Measurements from ENCODE around the gene MTMR2. TPM values are rescaled to one million over a fixed set of nuclear protein-coding genes. Genes with fewer than 3 reads are reported as not detected.

MTMR2 gene
- total and polyA plus RNA-seq, 2 donors (not counting 1 experiment from before 2014, with no cell fraction given), result 29.2 to 48.2 TPM

DNA sequence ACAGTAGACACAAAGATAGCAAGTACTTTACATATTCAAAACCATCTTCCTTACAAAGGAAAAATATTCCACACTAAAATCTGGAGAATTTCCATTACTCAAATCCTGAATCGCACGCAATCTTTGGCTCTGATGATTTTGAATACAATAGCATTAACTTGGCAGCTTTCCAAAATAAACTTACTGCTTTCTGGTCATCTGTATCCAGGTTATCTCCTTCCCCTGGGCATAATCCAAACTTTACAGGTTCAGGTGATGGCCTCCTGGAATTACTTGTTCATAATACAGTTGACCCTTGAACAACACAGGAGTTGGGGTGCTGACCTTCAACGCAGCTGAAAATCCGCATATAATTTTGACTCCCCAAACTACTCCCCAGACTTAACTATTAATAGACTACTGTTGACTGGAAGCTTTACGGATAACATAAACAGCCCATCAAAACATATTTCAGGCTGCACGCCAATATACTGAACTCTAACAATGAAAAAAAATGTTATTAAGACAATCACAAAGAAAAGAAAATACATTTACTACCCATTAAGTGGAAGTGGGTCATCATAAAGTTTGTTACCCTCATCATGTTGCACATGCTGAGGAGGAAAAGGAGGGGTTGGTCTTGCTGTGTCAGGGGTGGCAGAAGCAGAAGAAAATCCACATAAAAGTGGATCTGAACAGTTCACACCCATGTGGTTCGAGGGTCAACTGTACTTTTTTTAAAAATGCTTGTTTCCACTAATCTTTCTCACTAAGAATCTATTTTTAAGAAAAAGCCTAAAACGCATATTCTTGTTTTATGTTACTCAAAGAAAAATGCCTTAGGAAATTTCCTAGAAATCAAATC, 6.5 kb downstream of the MTMR2 start:
- no peak overlapping the region for H2AFZ ChIP-seq (ENCODE audit: low read length)
- DNase-seq (ENCODE audit: low read depth in 2 of 2), result peak; percentile 44 to 63
- H3K27me3 ChIP-seq (ENCODE audit: control insufficient read depth, insufficient read depth, low read length), result no peaks in the 10 kb centered on the region
- no peaks in the 10 kb centered on the region for H3K36me3 ChIP-seq (ENCODE audit: control insufficient read depth, insufficient read depth, low read length)
- peaks cover 62% of the 10 kb centered on the region for H3K79me2 ChIP-seq (ENCODE audit: control insufficient read depth, insufficient read depth, low read length)
- no peaks in the 10 kb centered on the region for H4K20me1 ChIP-seq (ENCODE audit: control insufficient read depth, extremely low read depth, insufficient read depth, low read length)
- H3K4me1 ChIP-seq (ENCODE audit: control insufficient read depth, extremely low read depth, insufficient read depth, low read length), result peaks cover 10% of the 10 kb centered on the region
- no peak overlapping the region for H3K9ac ChIP-seq (ENCODE audit: insufficient read depth, low read length)
- H3K4me2 ChIP-seq (ENCODE audit: extremely low read depth, insufficient read depth, low read length), result peak overlapping the region; percentile 28
- no peaks in the 10 kb centered on the region for H3K9me3 ChIP-seq (ENCODE audit: control insufficient read depth, insufficient read depth, low read depth, low read length)
- TF ChIP-seq EZH2 (IDR thresholded peaks at IDR 0.05; ENCODE audit: low read length, missing control alignments), result no peak
- TF ChIP-seq, protein P1, sequence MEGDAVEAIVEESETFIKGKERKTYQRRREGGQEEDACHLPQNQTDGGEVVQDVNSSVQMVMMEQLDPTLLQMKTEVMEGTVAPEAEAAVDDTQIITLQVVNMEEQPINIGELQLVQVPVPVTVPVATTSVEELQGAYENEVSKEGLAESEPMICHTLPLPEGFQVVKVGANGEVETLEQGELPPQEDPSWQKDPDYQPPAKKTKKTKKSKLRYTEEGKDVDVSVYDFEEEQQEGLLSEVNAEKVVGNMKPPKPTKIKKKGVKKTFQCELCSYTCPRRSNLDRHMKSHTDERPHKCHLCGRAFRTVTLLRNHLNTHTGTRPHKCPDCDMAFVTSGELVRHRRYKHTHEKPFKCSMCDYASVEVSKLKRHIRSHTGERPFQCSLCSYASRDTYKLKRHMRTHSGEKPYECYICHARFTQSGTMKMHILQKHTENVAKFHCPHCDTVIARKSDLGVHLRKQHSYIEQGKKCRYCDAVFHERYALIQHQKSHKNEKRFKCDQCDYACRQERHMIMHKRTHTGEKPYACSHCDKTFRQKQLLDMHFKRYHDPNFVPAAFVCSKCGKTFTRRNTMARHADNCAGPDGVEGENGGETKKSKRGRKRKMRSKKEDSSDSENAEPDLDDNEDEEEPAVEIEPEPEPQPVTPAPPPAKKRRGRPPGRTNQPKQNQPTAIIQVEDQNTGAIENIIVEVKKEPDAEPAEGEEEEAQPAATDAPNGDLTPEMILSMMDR (conservative IDR thresholded peaks at IDR 0.05 in 1 of 2, IDR thresholded peaks at IDR 0.05 in 1 of 2; ENCODE audit: low read depth in 1 of 2, low read length in 2 of 2), result no peak
- no peak overlapping the region for H3K4me3 ChIP-seq (replicated peaks in 1 of 4; ENCODE audit: control extremely low read depth in 1 of 4, insufficient read depth in 1 of 4, low read depth in 3 of 4, low read length in 4 of 4)
- H3K27ac ChIP-seq (ENCODE audit: insufficient read depth, low read length), result no peak overlapping the region

DNA sequence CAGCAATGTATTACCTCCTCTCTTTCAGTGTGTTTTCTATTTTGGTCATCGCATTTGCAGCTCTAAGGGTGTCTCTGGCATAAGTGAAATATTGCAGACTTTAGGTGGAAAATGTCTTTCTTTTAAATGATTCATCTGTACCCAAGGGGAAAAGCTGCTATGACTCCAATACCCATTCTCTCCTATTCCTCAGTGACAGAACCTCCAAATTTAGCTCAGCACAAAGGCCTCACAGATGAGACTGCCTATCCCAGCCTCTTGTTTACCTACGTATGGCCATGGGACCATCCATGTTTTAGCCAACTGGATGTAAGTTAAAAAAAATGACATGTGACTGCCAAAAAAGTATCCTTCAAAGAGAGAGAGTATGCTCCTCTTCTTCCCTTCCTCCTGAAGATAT, 7.9 kb downstream of the MTMR2 start:
- Histone ChIP-seq H4K20me1 (ENCODE audit: control insufficient read depth, extremely low read depth, insufficient read depth, low read length) (no peaks in the 10 kb centered on the region), H3K27ac (ENCODE audit: insufficient read depth, low read length) (no peak overlapping the region), H3K4me3 (replicated peaks in 1 of 4; ENCODE audit: control extremely low read depth in 1 of 4, insufficient read depth in 1 of 4, low read depth in 3 of 4, low read length in 4 of 4) (no peak overlapping the region), H3K4me2 (ENCODE audit: extremely low read depth, insufficient read depth, low read length) (no peak overlapping the region), H2AFZ (ENCODE audit: low read length) (no peak overlapping the region), H3K79me2 (ENCODE audit: control insufficient read depth, insufficient read depth, low read length) (peaks cover 55% of the 10 kb centered on the region), H3K9ac (ENCODE audit: insufficient read depth, low read length) (no peak overlapping the region), H3K4me1 (ENCODE audit: control insufficient read depth, extremely low read depth, insufficient read depth, low read length) (peaks cover 10% of the 10 kb centered on the region), H3K27me3 (ENCODE audit: control insufficient read depth, insufficient read depth, low read length) (no peaks in the 10 kb centered on the region), H3K9me3 (ENCODE audit: control insufficient read depth, insufficient read depth, low read depth, low read length) (no peaks in the 10 kb centered on the region), H3K36me3 (ENCODE audit: control insufficient read depth, insufficient read depth, low read length) (no peaks in the 10 kb centered on the region)
- TF ChIP-seq, protein P1 (conservative IDR thresholded peaks at IDR 0.05 in 1 of 2, IDR thresholded peaks at IDR 0.05 in 1 of 2; ENCODE audit: low read depth in 1 of 2, low read length in 2 of 2), result no peak
- no peak for TF ChIP-seq EZH2 (IDR thresholded peaks at IDR 0.05; ENCODE audit: low read length, missing control alignments)
- no peak for DNase-seq (ENCODE audit: low read depth in 2 of 2)

DNA sequence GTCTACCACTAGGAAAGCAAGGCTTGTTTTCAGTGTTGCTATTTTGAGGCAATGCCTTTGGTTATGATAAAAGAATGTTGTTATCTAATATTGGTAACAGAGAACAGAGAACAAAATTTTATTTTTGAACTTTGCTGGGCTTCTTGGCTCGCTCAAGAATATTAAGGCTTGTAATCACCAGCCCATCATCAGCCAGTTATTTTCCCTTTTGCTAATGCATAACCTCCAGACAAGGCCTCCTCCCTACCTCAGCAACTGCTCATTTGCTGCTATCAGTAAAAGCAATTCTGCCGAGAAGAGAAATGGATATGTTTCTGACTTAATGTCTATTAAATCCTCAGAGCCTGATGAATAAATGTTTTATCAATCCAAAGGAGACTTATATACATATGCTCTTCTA, 8.9 kb downstream of the MTMR2 start:
- H3K27ac ChIP-seq (ENCODE audit: insufficient read depth, low read length), result no peak overlapping the region
- peaks cover 57% of the 10 kb centered on the region for H3K79me2 ChIP-seq (ENCODE audit: control insufficient read depth, insufficient read depth, low read length)
- H3K4me2 ChIP-seq (ENCODE audit: extremely low read depth, insufficient read depth, low read length), result no peak overlapping the region

More for the DNA sequence above, 8.9 kb downstream of the MTMR2 start:
- no peaks in the 10 kb centered on the region for H3K27me3 ChIP-seq (ENCODE audit: control insufficient read depth, insufficient read depth, low read length)
- H2AFZ ChIP-seq (ENCODE audit: low read length), result no peak overlapping the region
- H3K4me1 ChIP-seq (ENCODE audit: control insufficient read depth, extremely low read depth, insufficient read depth, low read length), result peaks cover 10% of the 10 kb centered on the region
- H3K9me3 ChIP-seq (ENCODE audit: control insufficient read depth, insufficient read depth, low read depth, low read length), result no peaks in the 10 kb centered on the region
- no peaks in the 10 kb centered on the region for H4K20me1 ChIP-seq (ENCODE audit: control insufficient read depth, extremely low read depth, insufficient read depth, low read length)
- peak in 1 of 2 donors; percentile 49 for DNase-seq (ENCODE audit: low read depth in 2 of 2)
- no peak for TF ChIP-seq EZH2 (IDR thresholded peaks at IDR 0.05; ENCODE audit: low read length, missing control alignments)
- TF ChIP-seq, protein P1 (conservative IDR thresholded peaks at IDR 0.05 in 1 of 2, IDR thresholded peaks at IDR 0.05 in 1 of 2; ENCODE audit: low read depth in 1 of 2, low read length in 2 of 2), result no peak
- H3K4me3 ChIP-seq (replicated peaks in 1 of 4; ENCODE audit: control extremely low read depth in 1 of 4, insufficient read depth in 1 of 4, low read depth in 3 of 4, low read length in 4 of 4), result no peak overlapping the region
- H3K9ac ChIP-seq (ENCODE audit: insufficient read depth, low read length), result no peak overlapping the region
- no peaks in the 10 kb centered on the region for H3K36me3 ChIP-seq (ENCODE audit: control insufficient read depth, insufficient read depth, low read length)

Data from fibroblast of lung (primary cell).